ENCODE results near the gene CD58. TPM values are rescaled to one million over a fixed set of nuclear protein-coding genes. Genes with fewer than 3 reads are reported as not detected.

Gene CD58
- total and polyA plus RNA-seq, 9 of the 15 experiments (the other 6 are each of a cell fraction or from before 2014, with no cell fraction given) = 18.1 to 113 (median 37.4) TPM

GRCh38 chr1:116472431-116472961 is 98.3 kb downstream of the CD58 start:
- WGBS (ENCODE audit: insufficient coverage, low coverage, missing lambda C conversion rate) = 9% methylated on average over 3 of the region's 3 CpGs
- POLR2A ChIA-PET = interaction anchor here (0.6 to 1.8 kb wide), 6 partner anchors 10 to 141 kb away, joined by 3 to 4 read pairs (median 3); no protein-coding TSS in a partner anchor
- in situ Hi-C loops (cut with MboI) = no loop called here
- H3K27ac ChIP-seq (ENCODE audit: extremely low read depth, low read depth, low read length) = no peak overlapping the region
- DNase-seq (ENCODE audit: extremely low read depth in 1 of 4, low spot score in 3 of 4) = no peak
- no peak overlapping the region for H3K4me3 ChIP-seq
- no TSS peak for BruUV-seq (replicated peaks)
- H3K4me2 ChIP-seq (ENCODE audit: insufficient read depth, low read length) = no peak overlapping the region
- CTCF ChIA-PET (ENCODE audit: low intra/inter-chr PET ratio) = no interaction called here
- no peaks in the 10 kb centered on the region for H3K36me3 ChIP-seq (ENCODE audit: control insufficient read depth, insufficient read depth, low read length)
- no peaks in the 10 kb centered on the region for H3K79me2 ChIP-seq (ENCODE audit: control insufficient read depth, insufficient read depth, low read length)
- H3K9me1 ChIP-seq (ENCODE audit: control insufficient read depth, insufficient read depth, low read length) = no peaks in the 10 kb centered on the region
- no peak for ATAC-seq
- TF ChIP-seq REST (IDR thresholded peaks at IDR 0.05; ENCODE audit: borderline replicate concordance) (no peak), REST (CRISPR knock-in tag; IDR thresholded peaks at IDR 0.05; ENCODE audit: low read depth) (no peak), ZNF23 (CRISPR knock-in tag; IDR thresholded peaks at IDR 0.05) (no peak), RBM15 (IDR thresholded peaks at IDR 0.05; ENCODE audit: insufficient read depth, low read length) (no peak), ARNT (IDR thresholded peaks at IDR 0.05) (no peak), NFIC (IDR thresholded peaks at IDR 0.05) (peak; percentile 76), KAT7 (CRISPR knock-in tag; IDR thresholded peaks at IDR 0.05; ENCODE audit: borderline replicate concordance) (no peak), KDM1A (IDR thresholded peaks at IDR 0.05) (peak; percentile 47 to 57; a peak in 3 of 4 replicates), KLF6 (CRISPR knock-in tag; IDR thresholded peaks at IDR 0.05; ENCODE audit: borderline replicate concordance) (no peak)
- no peaks in the 10 kb centered on the region for H3K27me3 ChIP-seq (ENCODE audit: control insufficient read depth in 2 of 2, insufficient read depth in 2 of 2, low read length in 2 of 2)
- H3K9me3 ChIP-seq (replicated peaks; ENCODE audit: control insufficient read depth, insufficient read depth, low read depth, low read length) = no peaks in the 10 kb centered on the region
- H4K20me1 ChIP-seq (replicated peaks; ENCODE audit: control insufficient read depth, insufficient read depth, low read length) = no peaks in the 10 kb centered on the region
- no peak for FAIRE-seq
- no peak overlapping the region for H2AFZ ChIP-seq (ENCODE audit: low read depth, low read length)
- H3K9ac ChIP-seq (ENCODE audit: insufficient read depth in 1 of 2, low read depth in 2 of 2, low read length in 2 of 2) = no peak overlapping the region
- H3K4me1 ChIP-seq (replicated peaks in 1 of 2; ENCODE audit: control insufficient read depth in 2 of 2, insufficient read depth in 2 of 2, low read length in 2 of 2) = peaks cover 24 to 27% of the 10 kb centered on the region in 2 experiments; a peak in 4 of 5 replicates
- intact Hi-C loops (cut with micrococcal nuclease) = no loop called here
